Measurements from ENCODE around the gene DFFA. TPM values are rescaled to one million over a fixed set of nuclear protein-coding genes. Genes with fewer than 3 reads are reported as not detected.
"Not testable (repeated sequence)": the region's sequence is repeated elsewhere in the genome, so short reads cannot be mapped to it uniquely, and the experiment has no call there.

Gene DFFA
- total and polyA plus RNA-seq, 9 of the 15 experiments (the other 6 are each of a cell fraction or from before 2014, with no cell fraction given) = 39.6 to 74.8 (median 59.2) TPM

DNA sequence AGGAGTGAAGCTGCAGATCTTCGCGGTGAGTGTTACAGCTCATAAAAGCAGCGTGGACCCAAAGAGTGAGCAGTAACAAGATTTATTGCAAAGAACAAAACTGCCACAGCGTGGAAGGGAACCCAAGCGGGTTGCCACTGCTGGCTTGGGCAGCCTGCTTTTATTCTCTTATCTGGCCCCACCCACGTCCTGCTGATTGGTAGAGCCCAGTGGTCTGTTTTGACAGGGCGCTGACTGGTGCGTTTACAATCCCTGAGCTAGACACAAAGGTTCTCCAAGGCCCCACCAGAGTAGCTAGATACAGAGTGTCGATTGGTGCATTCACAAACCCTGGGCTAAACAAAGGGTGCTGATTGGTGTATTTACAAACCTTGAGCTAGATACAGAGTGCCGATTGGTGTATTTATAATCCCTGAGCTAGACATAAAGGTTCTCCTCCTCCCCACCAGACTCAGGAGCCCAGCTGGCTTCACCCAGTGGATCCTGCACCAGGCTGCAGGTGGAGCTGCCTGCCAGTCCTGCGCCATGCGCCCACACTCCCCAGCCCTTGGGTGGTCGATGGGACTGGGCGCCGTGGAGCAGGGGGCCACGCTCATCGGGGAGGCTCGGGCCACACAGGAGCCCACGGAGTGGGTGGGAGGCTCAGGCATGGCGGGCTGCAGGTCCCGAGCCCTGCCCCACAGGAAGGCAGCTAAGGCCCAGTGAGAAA, 46.3 kb downstream of the DFFA start:
- DNase-seq (ENCODE audit: extremely low read depth in 1 of 4, low spot score in 3 of 4); H3K9me3 ChIP-seq (replicated peaks; ENCODE audit: control insufficient read depth, insufficient read depth, low read depth, low read length); H3K4me3 ChIP-seq; H4K20me1 ChIP-seq (replicated peaks; ENCODE audit: control insufficient read depth, insufficient read depth, low read length); H3K36me3 ChIP-seq (ENCODE audit: control insufficient read depth, insufficient read depth, low read length); H3K9me1 ChIP-seq (ENCODE audit: control insufficient read depth, insufficient read depth, low read length); FAIRE-seq; H3K9ac ChIP-seq (ENCODE audit: insufficient read depth in 1 of 2, low read depth in 2 of 2, low read length in 2 of 2); H3K4me2 ChIP-seq (ENCODE audit: insufficient read depth, low read length); H3K27ac ChIP-seq (ENCODE audit: extremely low read depth, low read depth, low read length); BruUV-seq (replicated peaks); H3K27me3 ChIP-seq (ENCODE audit: control insufficient read depth in 2 of 2, insufficient read depth in 2 of 2, low read length in 2 of 2); H3K79me2 ChIP-seq (ENCODE audit: control insufficient read depth, insufficient read depth, low read length); ATAC-seq; POLR2A ChIA-PET: not testable (repeated sequence)
- TF ChIP-seq ASH1L (IDR thresholded peaks at IDR 0.05; ENCODE audit: borderline replicate concordance, low read depth, partially characterized antibody) (peak; percentile 27), SUPT5H (IDR thresholded peaks at IDR 0.05) (peak; percentile 60), CC2D1A (IDR thresholded peaks at IDR 0.05) (peak; percentile 34; the same call in 1 of the 2 replicates), ZBTB33 (CRISPR knock-in tag; IDR thresholded peaks at IDR 0.05) (peak; percentile 76), POLR2A (conservative IDR thresholded peaks at IDR 0.05) (peak; percentile 74), EGR1 (conservative IDR thresholded peaks at IDR 0.05) (0 out of 2 replicates have a peak, but pooled peaks have one; percentile 16), NFYB (IDR thresholded peaks at IDR 0.05; ENCODE audit: extremely low read depth, insufficient read length) (peak; percentile 59)
- TF ChIP-seq, protein P1, sequence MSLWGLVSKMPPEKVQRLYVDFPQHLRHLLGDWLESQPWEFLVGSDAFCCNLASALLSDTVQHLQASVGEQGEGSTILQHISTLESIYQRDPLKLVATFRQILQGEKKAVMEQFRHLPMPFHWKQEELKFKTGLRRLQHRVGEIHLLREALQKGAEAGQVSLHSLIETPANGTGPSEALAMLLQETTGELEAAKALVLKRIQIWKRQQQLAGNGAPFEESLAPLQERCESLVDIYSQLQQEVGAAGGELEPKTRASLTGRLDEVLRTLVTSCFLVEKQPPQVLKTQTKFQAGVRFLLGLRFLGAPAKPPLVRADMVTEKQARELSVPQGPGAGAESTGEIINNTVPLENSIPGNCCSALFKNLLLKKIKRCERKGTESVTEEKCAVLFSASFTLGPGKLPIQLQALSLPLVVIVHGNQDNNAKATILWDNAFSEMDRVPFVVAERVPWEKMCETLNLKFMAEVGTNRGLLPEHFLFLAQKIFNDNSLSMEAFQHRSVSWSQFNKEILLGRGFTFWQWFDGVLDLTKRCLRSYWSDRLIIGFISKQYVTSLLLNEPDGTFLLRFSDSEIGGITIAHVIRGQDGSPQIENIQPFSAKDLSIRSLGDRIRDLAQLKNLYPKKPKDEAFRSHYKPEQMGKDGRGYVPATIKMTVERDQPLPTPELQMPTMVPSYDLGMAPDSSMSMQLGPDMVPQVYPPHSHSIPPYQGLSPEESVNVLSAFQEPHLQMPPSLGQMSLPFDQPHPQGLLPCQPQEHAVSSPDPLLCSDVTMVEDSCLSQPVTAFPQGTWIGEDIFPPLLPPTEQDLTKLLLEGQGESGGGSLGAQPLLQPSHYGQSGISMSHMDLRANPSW (CRISPR knock-in tag; IDR thresholded peaks at IDR 0.05) = 0 out of 2 replicates have a peak, but pooled peaks have one; percentile 36
- Histone ChIP-seq H3K4me1 (replicated peaks in 1 of 2; ENCODE audit: control insufficient read depth in 2 of 2, insufficient read depth in 2 of 2, low read length in 2 of 2) (peaks cover 5 to 18% of the 10 kb centered on the region in 2 experiments; a peak in 4 of 5 replicates), H2AFZ (ENCODE audit: low read depth, low read length) (0 out of 2 replicates have a peak overlapping the region, but pooled peaks have one; percentile 25)
- CTCF ChIA-PET (ENCODE audit: low intra/inter-chr PET ratio) = interaction anchor here (0.7 to 0.8 kb wide), 2 partner anchors 47 to 49 kb away, joined by 3 to 4 read pairs; no protein-coding TSS in a partner anchor
- 78% methylated on average over 17 of the region's 21 CpGs for WGBS (ENCODE audit: insufficient coverage, low coverage, missing lambda C conversion rate)
- in situ Hi-C loops (cut with MboI) = loop anchor here (5.0 kb wide), 1 partner anchor 554 kb away; no protein-coding TSS in a partner anchor
- intact Hi-C loops (cut with micrococcal nuclease) = loop anchor here (5.0 to 10.0 kb wide), 2 partner anchors 214 to 391 kb away; partner anchors contain the start of genes KIF1B and UBE4B

All from K562 (cell line).